Large intestine (tissue), 3 donors: ENCODE results near the gene PARD6A. TPM values are rescaled to one million over a fixed set of nuclear protein-coding genes. Genes with fewer than 3 reads are reported as not detected.

Experiments
- DNase-seq, 2 donors: peaks; one replicate each; pipeline versions ENCODE4 v3.0.0 to v3.0.0-alpha.2; 2013
- H3K27ac ChIP-seq: one replicate; pipeline ENCODE4 v1.5.1; 2013; ENCODE audit warnings: low read length
- H3K27me3 ChIP-seq: 2 replicates; pipeline ENCODE4 v1.6.1; 2013; ENCODE audit warnings: low read length; ENCODE audit not compliant: control insufficient read depth, insufficient read depth
- H3K36me3 ChIP-seq: 2 replicates; pipeline ENCODE4 v1.6.1; 2013; ENCODE audit warnings: low read length; ENCODE audit not compliant: control insufficient read depth, insufficient read depth
- H3K4me1 ChIP-seq: one replicate; pipeline ENCODE4 v1.6.1; 2013; ENCODE audit warnings: low read length; ENCODE audit not compliant: control insufficient read depth, insufficient read depth
- H3K4me3 ChIP-seq: one replicate; pipeline ENCODE4 v1.5.1; 2013; ENCODE audit warnings: low read length
- H3K9me3 ChIP-seq: one replicate; pipeline ENCODE4 v1.6.1; 2013; ENCODE audit warnings: mild to moderate bottlenecking, low read depth, low read length, moderate library complexity; ENCODE audit not compliant: control insufficient read depth
- WGBS: methylation state at CpG from one replicate; pipeline ENCODE4 v1.1.5; 2013; ENCODE audit warnings: low lambda C conversion rate; ENCODE audit not compliant: insufficient coverage; 5-methylcytosine and 5-hydroxymethylcytosine counted together
- polyA plus RNA-seq: library from polyadenylated mRNA; unstranded; fragments of 120-200 nt; gene quantifications from one replicate; pipeline ENCODE4 v1.2.1, GENCODE V29; 2013

Gene PARD6A
- polyA plus RNA-seq, 1 donor, result 1.6 TPM

GRCh38 chr16:67661101-67661761, 471 bp downstream of the PARD6A start:
- Histone ChIP-seq H3K27me3 (no peaks in the 10 kb centered on the region), H3K4me3 (peak overlapping the region; percentile 40), H3K4me1 (peaks cover 23% of the 10 kb centered on the region), H3K9me3 (no peaks in the 10 kb centered on the region), H3K36me3 (peaks cover 19% of the 10 kb centered on the region), H3K27ac (peak overlapping the region; percentile 70)
- DNase-seq, result no peak
- whole genome bisulfite sequencing, result no CpG with 5 or more reads among the region's 39 CpGs

- Histone ChIP-seq H3K27ac (no peak overlapping the region), H3K4me1 (peaks cover 23% of the 10 kb centered on the region), H3K4me3 (no peak overlapping the region), H3K36me3 (peaks cover 19% of the 10 kb centered on the region), H3K27me3 (no peaks in the 10 kb centered on the region), H3K9me3 (no peaks in the 10 kb centered on the region)
- DNase-seq, result no peak
- WGBS, result 100% methylated on average over 1 of the region's 34 CpGs
Measured at GRCh38 chr16:67661886-67662652, 1.3 kb downstream of the PARD6A start.

- H3K27ac ChIP-seq, result no peak overlapping the region
- peaks cover 14% of the 10 kb centered on the region for H3K36me3 ChIP-seq
- H3K4me3 ChIP-seq, result no peak overlapping the region
- peaks cover 28% of the 10 kb centered on the region for H3K4me1 ChIP-seq
- no peak for DNase-seq
- no peaks in the 10 kb centered on the region for H3K9me3 ChIP-seq
- no peaks in the 10 kb centered on the region for H3K27me3 ChIP-seq
Measured at GRCh38 chr16:67662653-67663010, 1.9 kb downstream of the PARD6A start.

- H3K4me1 ChIP-seq, result peaks cover 30% of the 10 kb centered on the region
- no CpG with 5 or more reads among the region's 25 CpGs for WGBS
- no peak overlapping the region for H3K27ac ChIP-seq
Measured at GRCh38 chr16:67663151-67663876, 2.6 kb downstream of the PARD6A start.

GRCh38 chr16:67663877-67664222, 3.1 kb downstream of the PARD6A start:
- Histone ChIP-seq H3K4me1 (peaks cover 28% of the 10 kb centered on the region), H3K27ac (no peak overlapping the region), H3K9me3 (no peaks in the 10 kb centered on the region), H3K36me3 (peaks cover 5% of the 10 kb centered on the region), H3K4me3 (no peak overlapping the region), H3K27me3 (peaks cover under 1% of the 10 kb centered on the region)
- DNase-seq, result no peak
- WGBS, result no CpG with 5 or more reads among the region's 6 CpGs

More at GRCh38 chr16:67663151-67663876, 2.6 kb downstream of the PARD6A start:
- H3K27me3 ChIP-seq, result no peaks in the 10 kb centered on the region
- H3K9me3 ChIP-seq, result no peaks in the 10 kb centered on the region
- H3K36me3 ChIP-seq, result peaks cover 8% of the 10 kb centered on the region
- no peak for DNase-seq
- no peak overlapping the region for H3K4me3 ChIP-seq

GRCh38 chr16:67664258-67664657, 3.5 kb downstream of the PARD6A start:
- H3K4me1 ChIP-seq, result peaks cover 24% of the 10 kb centered on the region
- peaks cover 4% of the 10 kb centered on the region for H3K36me3 ChIP-seq
- no peak overlapping the region for H3K4me3 ChIP-seq
- H3K27me3 ChIP-seq, result peaks cover 4% of the 10 kb centered on the region
- no peaks in the 10 kb centered on the region for H3K9me3 ChIP-seq
- WGBS, result 100% methylated on average over 1 of the region's 4 CpGs
- H3K27ac ChIP-seq, result no peak overlapping the region
- DNase-seq, result no peak

- no peak overlapping the region for H3K4me3 ChIP-seq
- no peak overlapping the region for H3K27ac ChIP-seq
- no peaks in the 10 kb centered on the region for H3K9me3 ChIP-seq
- peaks cover 4% of the 10 kb centered on the region for H3K36me3 ChIP-seq
- no peak for DNase-seq
- H3K27me3 ChIP-seq, result peaks cover 6% of the 10 kb centered on the region
- WGBS, result no CpG with 5 or more reads among the region's 7 CpGs
- peaks cover 22% of the 10 kb centered on the region for H3K4me1 ChIP-seq
Measured at GRCh38 chr16:67664871-67665270, 4.1 kb downstream of the PARD6A start.

- Histone ChIP-seq H3K27ac (no peak overlapping the region), H3K4me1 (peaks cover 22% of the 10 kb centered on the region), H3K9me3 (no peaks in the 10 kb centered on the region), H3K4me3 (peak overlapping the region; percentile 61), H3K27me3 (peaks cover 8% of the 10 kb centered on the region), H3K36me3 (peaks cover 4% of the 10 kb centered on the region)
- no peak for DNase-seq
- no CpG with 5 or more reads among the region's 5 CpGs for WGBS
Measured at GRCh38 chr16:67665598-67665997, 4.8 kb downstream of the PARD6A start.

GRCh38 chr16:67666032-67666551, 5.3 kb downstream of the PARD6A start:
- Histone ChIP-seq H3K4me3 (peak overlapping the region; percentile 61), H3K4me1 (peaks cover 20% of the 10 kb centered on the region), H3K27ac (no peak overlapping the region), H3K27me3 (peaks cover 8% of the 10 kb centered on the region), H3K36me3 (peaks cover 4% of the 10 kb centered on the region), H3K9me3 (no peaks in the 10 kb centered on the region)
- DNase-seq, result peak in 1 of 2 donors; percentile 45
- WGBS, result no CpG with 5 or more reads among the region's 46 CpGs
